NT2/D1 (cell line): ENCODE data around the gene TMEM183A.

Source experiments
- YY1 ChIP-seq: IDR thresholded peaks from 2 replicates; pipeline ENCODE4 v1.6.1; 2011; ENCODE audit not compliant: insufficient read length, insufficient read depth
- ZNF274 ChIP-seq: IDR thresholded peaks from 2 replicates; pipeline ENCODE4 v1.6.1; 2011; ENCODE audit warnings: mild to moderate bottlenecking, low read depth, low read length

DNA sequence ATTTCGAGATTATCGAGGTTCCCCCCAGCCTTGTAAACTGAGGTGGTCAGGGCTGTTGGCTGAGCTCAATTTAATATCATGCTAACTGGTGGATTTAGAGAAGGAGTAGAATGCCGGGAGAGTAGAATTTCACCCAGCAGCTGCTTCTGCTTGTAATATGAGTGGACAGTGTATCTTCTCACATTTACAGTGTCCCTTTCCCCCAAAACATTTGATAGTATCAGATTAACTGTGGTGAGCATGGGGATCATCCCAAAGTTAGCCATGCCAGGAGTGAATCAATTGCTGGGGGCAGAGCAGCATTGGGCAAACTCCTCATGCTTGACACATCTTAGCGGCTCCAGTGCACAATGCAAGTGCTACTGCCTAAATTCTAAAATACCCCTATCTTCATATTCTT is 9.9 kb downstream of the TMEM183A start:
- no peak for TF ChIP-seq ZNF274
- TF ChIP-seq YY1, result no peak
